Measurements from ENCODE around the gene HDGF.

DNA sequence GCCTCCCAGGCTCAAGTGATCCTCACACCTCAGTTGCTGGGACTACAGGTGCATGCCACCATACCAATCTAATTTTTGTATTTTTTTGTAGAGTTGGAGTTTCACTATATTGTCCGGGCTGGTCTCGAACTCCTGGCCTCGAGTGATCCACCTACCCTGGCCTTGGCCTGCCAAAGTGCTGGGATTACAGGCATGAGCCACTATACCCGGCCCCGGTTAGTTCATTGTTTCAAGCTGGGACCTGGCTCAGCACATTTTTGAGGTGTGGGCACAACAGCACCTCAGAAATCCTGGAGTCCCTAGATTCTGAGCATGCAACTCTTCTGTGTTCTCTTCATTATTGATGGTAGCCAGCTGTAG, 43.9 kb upstream of the HDGF start:
- TF ChIP-seq, protein P1, sequence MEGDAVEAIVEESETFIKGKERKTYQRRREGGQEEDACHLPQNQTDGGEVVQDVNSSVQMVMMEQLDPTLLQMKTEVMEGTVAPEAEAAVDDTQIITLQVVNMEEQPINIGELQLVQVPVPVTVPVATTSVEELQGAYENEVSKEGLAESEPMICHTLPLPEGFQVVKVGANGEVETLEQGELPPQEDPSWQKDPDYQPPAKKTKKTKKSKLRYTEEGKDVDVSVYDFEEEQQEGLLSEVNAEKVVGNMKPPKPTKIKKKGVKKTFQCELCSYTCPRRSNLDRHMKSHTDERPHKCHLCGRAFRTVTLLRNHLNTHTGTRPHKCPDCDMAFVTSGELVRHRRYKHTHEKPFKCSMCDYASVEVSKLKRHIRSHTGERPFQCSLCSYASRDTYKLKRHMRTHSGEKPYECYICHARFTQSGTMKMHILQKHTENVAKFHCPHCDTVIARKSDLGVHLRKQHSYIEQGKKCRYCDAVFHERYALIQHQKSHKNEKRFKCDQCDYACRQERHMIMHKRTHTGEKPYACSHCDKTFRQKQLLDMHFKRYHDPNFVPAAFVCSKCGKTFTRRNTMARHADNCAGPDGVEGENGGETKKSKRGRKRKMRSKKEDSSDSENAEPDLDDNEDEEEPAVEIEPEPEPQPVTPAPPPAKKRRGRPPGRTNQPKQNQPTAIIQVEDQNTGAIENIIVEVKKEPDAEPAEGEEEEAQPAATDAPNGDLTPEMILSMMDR (conservative IDR thresholded peaks at IDR 0.05), result no peak
- no peak for TF ChIP-seq ZFX (IDR thresholded peaks at IDR 0.05)
